GM19025 (cell line): ENCODE data around the gene PCLAF.
"Not testable (repeated sequence)": the region's sequence is repeated elsewhere in the genome, so short reads cannot be mapped to it uniquely, and the experiment has no call there.

Experiments
- ATAC-seq: cut with Tn5 transposase; IDR thresholded peaks from one replicate; pipeline ENCODE4 v1.9.1; 2021; ENCODE audit warnings: mild to moderate bottlenecking, low read depth, moderate library complexity; ENCODE audit not compliant: unreplicated experiment

The PCLAF gene

GRCh38 chr15:64381000-64381751, at the start of gene PCLAF:
Gene PCLAF, minus strand, starts transcription at chr15:64381441. Its CDS starts 70 bp downstream, at chr15:64381371.
- peak; percentile 98 for ATAC-seq

GRCh38 chr15:64430000-64430735, 48.9 kb upstream of the PCLAF start:
- no peak for ATAC-seq

- ATAC-seq: no peak
These were observed 48.2 kb upstream of the PCLAF start for GRCh38 chr15:64429448-64429847.

- no peak for ATAC-seq
These were observed 45.7 kb upstream of the PCLAF start for GRCh38 chr15:64426845-64427465.

GRCh38 chr15:64425221-64425620, 44.0 kb upstream of the PCLAF start:
- ATAC-seq: no peak

- no peak for ATAC-seq
These were observed 42.7 kb upstream of the PCLAF start for GRCh38 chr15:64423970-64424369.

- ATAC-seq: no peak
These were observed 41.5 kb upstream of the PCLAF start for GRCh38 chr15:64422697-64423096.

GRCh38 chr15:64412216-64412615, 31.0 kb upstream of the PCLAF start:
- ATAC-seq: no peak

- ATAC-seq: no peak
These were observed 19.3 kb upstream of the PCLAF start for GRCh38 chr15:64400583-64400982.

- no peak for ATAC-seq
These were observed 17.3 kb upstream of the PCLAF start for GRCh38 chr15:64398575-64398974.

- no peak for ATAC-seq
These were observed 15.5 kb upstream of the PCLAF start for GRCh38 chr15:64396789-64397188.

- not testable (repeated sequence) for ATAC-seq
These were observed 11.2 kb upstream of the PCLAF start for GRCh38 chr15:64392471-64392870.

GRCh38 chr15:64389036-64389435, 7.8 kb upstream of the PCLAF start:
- ATAC-seq: no peak

- peak; percentile 99 for ATAC-seq
These were observed 6.4 kb upstream of the PCLAF start, which contains the start of gene TRIP4 for GRCh38 chr15:64387562-64388168. Gene TRIP4, plus strand, starts transcription at chr15:64387836. Its CDS starts 28 bp downstream, at chr15:64387864.

- ATAC-seq: no peak
These were observed 5.0 kb upstream of the PCLAF start for GRCh38 chr15:64386291-64386690.

GRCh38 chr15:64383760-64384159, 2.5 kb upstream of the PCLAF start:
- ATAC-seq: no peak

- not testable (repeated sequence) for ATAC-seq
These were observed 941 bp downstream of the PCLAF start for GRCh38 chr15:64380130-64380870.

GRCh38 chr15:64379216-64379960, 1.9 kb downstream of the PCLAF start:
- ATAC-seq: no peak

GRCh38 chr15:64373360-64373759, 7.9 kb downstream of the PCLAF start:
- no peak for ATAC-seq
